GM19468 (cell line): ENCODE results near the gene ARL14EP.

Experiments used
- ATAC-seq: cut with Tn5 transposase; IDR thresholded peaks from one replicate; pipeline ENCODE4 v1.9.1; 2021; ENCODE audit warnings: mild to moderate bottlenecking, moderate library complexity, moderate number of reproducible peaks; ENCODE audit not compliant: unreplicated experiment; ENCODE audit errors: extremely low read depth

The ARL14EP gene

DNA sequence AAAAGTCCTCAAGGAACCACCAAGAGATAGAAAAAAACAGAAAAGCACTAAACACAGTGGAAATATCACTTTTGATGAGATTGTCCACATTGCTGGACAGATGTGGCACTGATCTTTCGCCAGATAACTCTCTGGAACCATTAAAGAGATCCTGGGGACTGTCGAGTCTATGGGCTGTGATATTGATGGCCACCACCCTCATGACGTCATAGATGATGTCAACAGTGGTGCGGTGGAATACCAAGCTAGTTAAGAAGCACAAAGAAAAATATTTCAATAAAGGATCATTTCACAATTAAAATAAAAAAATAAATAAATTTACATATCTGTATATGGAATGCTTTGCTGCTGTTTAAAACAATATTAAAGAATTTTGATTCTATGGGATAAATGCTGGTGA, 45.5 kb downstream of the ARL14EP start:
- ATAC-seq, result no peak

DNA sequence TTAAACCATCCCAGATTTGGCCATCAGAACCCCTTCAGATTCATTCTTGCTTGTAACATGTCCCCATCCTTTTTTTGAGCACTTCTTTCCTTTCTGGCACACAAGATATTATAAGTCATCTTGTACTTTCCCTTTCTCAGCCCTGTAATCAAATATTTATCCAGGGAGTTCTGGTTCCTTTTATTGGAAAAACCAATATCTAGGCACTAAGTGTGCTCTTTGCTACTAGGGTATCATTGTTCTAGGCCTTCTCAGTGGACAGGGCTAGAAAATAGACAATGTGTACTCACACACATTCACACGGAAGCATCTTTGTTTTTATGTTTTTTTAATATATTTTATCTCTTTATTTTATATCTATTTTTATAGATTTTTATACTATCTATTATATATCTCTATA, 47.3 kb downstream of the ARL14EP start:
- no peak for ATAC-seq

DNA sequence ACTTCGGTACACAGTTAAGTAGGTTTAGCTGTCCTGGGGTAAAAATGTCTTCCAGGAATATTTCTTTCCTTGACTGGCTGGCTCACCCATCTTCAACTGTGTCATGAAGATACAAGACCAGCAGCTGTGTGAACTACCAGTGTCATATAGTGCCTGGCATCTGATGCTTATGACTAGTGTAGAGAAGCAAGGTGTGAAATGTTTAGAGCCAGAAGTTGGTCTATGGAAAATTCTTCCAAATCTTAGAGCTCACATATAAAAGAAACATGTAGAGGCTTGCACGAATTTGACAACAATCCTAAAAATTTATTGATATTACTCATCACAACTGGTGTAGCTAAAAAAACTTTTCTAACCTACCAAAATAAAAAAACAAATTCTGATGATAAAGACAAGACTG, 54.4 kb downstream of the ARL14EP start:
- ATAC-seq, result no peak

DNA sequence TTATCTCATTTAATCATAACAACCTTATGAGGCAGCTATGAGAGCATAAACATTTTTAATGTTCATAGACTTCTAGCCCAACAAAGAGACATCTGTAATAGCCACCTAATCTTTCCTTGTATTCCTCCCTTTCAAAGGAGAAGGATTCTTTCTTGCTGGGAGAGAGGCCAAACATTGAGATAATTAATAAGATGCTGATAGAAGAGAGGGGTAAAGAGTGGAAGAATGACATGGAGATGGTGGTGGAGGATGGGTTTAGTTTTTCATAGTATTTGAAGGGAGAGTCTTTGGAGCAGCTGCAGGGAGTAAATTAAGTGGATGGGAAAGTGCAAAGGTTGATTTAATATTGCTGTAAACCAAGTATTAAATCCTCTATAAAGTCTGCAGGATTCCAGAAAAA, 57.9 kb downstream of the ARL14EP start:
- ATAC-seq, result no peak

DNA sequence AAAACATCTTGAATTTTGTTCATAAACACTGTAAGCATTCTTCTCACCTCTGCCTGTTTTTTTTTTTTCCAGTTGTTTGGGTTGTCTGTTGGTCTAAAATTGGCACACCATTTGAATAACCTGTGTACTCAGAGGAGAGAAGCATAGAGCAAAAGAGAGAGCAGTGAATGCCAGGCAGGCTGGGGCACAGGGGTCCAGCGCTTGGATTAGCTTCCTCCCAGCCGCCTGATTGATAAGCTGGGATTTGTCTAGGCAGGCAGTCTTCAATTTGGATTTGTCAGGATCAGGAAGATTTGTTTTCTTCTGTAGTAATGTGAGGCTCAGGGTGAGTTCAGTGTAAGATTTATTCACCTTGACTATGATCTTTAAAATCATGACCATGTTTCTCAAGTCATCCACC, 59.0 kb downstream of the ARL14EP start:
- no peak for ATAC-seq
